ENCODE measurements around the gene CUX1.

- TF ChIP-seq POLR2AphosphoS5 (IDR thresholded peaks at IDR 0.05; ENCODE audit: low read depth, low read length): no peak
- no peak for TF ChIP-seq TAF1 (IDR thresholded peaks at IDR 0.05; ENCODE audit: borderline replicate concordance, low read depth, low read length)
- TF ChIP-seq POLR2A (IDR thresholded peaks at IDR 0.05; ENCODE audit: low read depth, low read length): no peak
Observed at GRCh38 chr7:101944611-101945010, 127.2 kb downstream of the CUX1 start.

All from GM12892 (cell line).